Upper lobe of left lung (tissue), 6 donors: ENCODE results near the gene KRTAP25-1. TPM values are rescaled to one million over a fixed set of nuclear protein-coding genes. Genes with fewer than 3 reads are reported as not detected.

Experiments
- ATAC-seq, 2 donors: fragments of 200-7000 bp; cut with Tn5 transposase; one replicate each; pipeline ENCODE4 v1.9.1; 2022; ENCODE audit warnings: mild to moderate bottlenecking in 2 of 2, moderate library complexity in 2 of 2; ENCODE audit not compliant: low FRiP score in 2 of 2
- DNase-seq, 2 donors: peaks; one replicate each; pipeline ENCODE4 v3.0.0-alpha.2; 2019 to 2020
- H3K27ac ChIP-seq, 4 donors: fragments of 200-600 bp; sonication (generic); one replicate each; pipeline ENCODE4 v1.5.1; 2016 to 2019
- H3K27me3 ChIP-seq, 4 donors: fragments of 200-600 bp; sonication (generic); one replicate each; pipeline ENCODE4 v1.5.1; 2017 to 2019
- H3K36me3 ChIP-seq, 4 donors: fragments of 200-600 bp; sonication (generic); one replicate each; pipeline ENCODE4 v1.5.1; 2016 to 2019
- H3K4me1 ChIP-seq, 4 donors: fragments of 200-600 bp; sonication (generic); one replicate each; pipeline ENCODE4 v1.5.1; 2018 to 2019
- H3K4me3 ChIP-seq, 4 donors: fragments of 200-600 bp; sonication (generic); one replicate each; pipeline ENCODE4 v1.5.1; 2017 to 2019; ENCODE audit warnings: mild to moderate bottlenecking in 2 of 4, moderate library complexity in 1 of 4
- H3K9me3 ChIP-seq, 4 donors: fragments of 200-600 bp; sonication (generic); one replicate each; pipeline ENCODE4 v1.5.1; 2018 to 2019
- CTCF ChIP-seq, 6 experiments: fragments of 450-650 bp in 4 of 6; fragments of 200-600 bp in 2 of 6; sonication (generic) in 2 of 6; IDR thresholded peaks; one replicate each; pipeline ENCODE4 v1.5.1; 2016 to 2019; ENCODE audit warnings: antibody characterized with exemption in 6 of 6
- EP300 ChIP-seq, 4 donors: sonication (generic); formaldehyde crosslinking; IDR thresholded peaks; one replicate each; pipeline ENCODE4 v1.5.1; 2017; ENCODE audit warnings: antibody characterized with exemption in 4 of 4, control low read depth in 2 of 4
- POLR2A ChIP-seq, 4 donors: fragments of 450-650 bp; IDR thresholded peaks; one replicate each; pipeline ENCODE4 v1.5.1; 2016 to 2017; ENCODE audit warnings: antibody characterized with exemption in 4 of 4, mild to moderate bottlenecking in 2 of 4
- POLR2AphosphoS5 ChIP-seq, 2 donors: sonication (generic); formaldehyde crosslinking; IDR thresholded peaks; one replicate each; pipeline ENCODE4 v1.5.1; 2017; ENCODE audit warnings: antibody characterized with exemption in 2 of 2
- WGBS, 2 donors: methylation state at CpG; one replicate each; pipeline ENCODE4 v1.1.5; 2017 to 2018; 5-methylcytosine and 5-hydroxymethylcytosine counted together
- total RNA-seq, 6 donors: library from RNA; depleted of rRNA in 4 of 6; stranded (reverse); fragments of >200 nt in 4 of 6; gene quantifications; one replicate each; pipeline versions ENCODE4 v1.1.0 to v1.2.1, GENCODE V29; 2016 to 2021
- donor health status: DM: no; HTN: no; CAD: no; lungs with moderate emphysema.
- donor health status: DM: no; HTN: yes; CAD: no; lungs with severe emphysema.

The KRTAP25-1 gene
- total RNA-seq, 6 donors from 2014 or later, result not detected

- TF ChIP-seq CTCF (IDR thresholded peaks at IDR 0.05) (no peak), EP300 (IDR thresholded peaks at IDR 0.05) (no peak), POLR2AphosphoS5 (IDR thresholded peaks at IDR 0.05) (no peak), POLR2A (IDR thresholded peaks at IDR 0.05) (no peak)
- H3K4me1 ChIP-seq, result no peaks in the 10 kb centered on the region
- no peak for DNase-seq
- H3K27ac ChIP-seq, result no peak overlapping the region
- H3K27me3 ChIP-seq, result no peaks in the 10 kb centered on the region
- H3K9me3 ChIP-seq, result no peaks in the 10 kb centered on the region
- no peak for ATAC-seq
- no peaks in the 10 kb centered on the region for H3K36me3 ChIP-seq
- WGBS, 2 donors, result 74 to 77% methylated on average over 3 of the region's 3 CpGs
- H3K4me3 ChIP-seq, result no peak overlapping the region
These were observed 44.4 kb upstream of the KRTAP25-1 start for GRCh38 chr21:30333736-30334135.

GRCh38 chr21:30332681-30333080 is 43.4 kb upstream of the KRTAP25-1 start:
- Histone ChIP-seq H3K4me3 (no peak overlapping the region), H3K4me1 (no peaks in the 10 kb centered on the region), H3K27ac (no peak overlapping the region), H3K9me3 (no peaks in the 10 kb centered on the region), H3K36me3 (no peaks in the 10 kb centered on the region), H3K27me3 (no peaks in the 10 kb centered on the region)
- ATAC-seq, result no peak
- WGBS, 2 donors, result 70 to 94% methylated on average over 2 of the region's 2 CpGs
- no peak for DNase-seq
- TF ChIP-seq POLR2AphosphoS5 (IDR thresholded peaks at IDR 0.05), result no peak
- TF ChIP-seq EP300 (IDR thresholded peaks at IDR 0.05), result no peak
- no peak for TF ChIP-seq POLR2A (IDR thresholded peaks at IDR 0.05)
- no peak for TF ChIP-seq CTCF (IDR thresholded peaks at IDR 0.05)

- ATAC-seq (no peak), DNase-seq (no peak)
- Histone ChIP-seq H3K4me3 (no peak overlapping the region), H3K4me1 (no peaks in the 10 kb centered on the region), H3K36me3 (no peaks in the 10 kb centered on the region), H3K27ac (no peak overlapping the region), H3K27me3 (no peaks in the 10 kb centered on the region), H3K9me3 (no peaks in the 10 kb centered on the region)
- 88 to 92% methylated on average over 4 of the region's 4 CpGs for WGBS, 2 donors
- TF ChIP-seq EP300 (IDR thresholded peaks at IDR 0.05), result no peak
- TF ChIP-seq CTCF (IDR thresholded peaks at IDR 0.05), result no peak
- no peak for TF ChIP-seq POLR2A (IDR thresholded peaks at IDR 0.05)
- no peak for TF ChIP-seq POLR2AphosphoS5 (IDR thresholded peaks at IDR 0.05)
These were observed 40.0 kb upstream of the KRTAP25-1 start for GRCh38 chr21:30329203-30329875.

- no peak for DNase-seq
- no peak for TF ChIP-seq EP300 (IDR thresholded peaks at IDR 0.05)
- no peak for TF ChIP-seq POLR2AphosphoS5 (IDR thresholded peaks at IDR 0.05)
- no peak for TF ChIP-seq POLR2A (IDR thresholded peaks at IDR 0.05)
- TF ChIP-seq CTCF (IDR thresholded peaks at IDR 0.05), result no peak
- no peaks in the 10 kb centered on the region for H3K36me3 ChIP-seq
These were observed 37.1 kb upstream of the KRTAP25-1 start for GRCh38 chr21:30326390-30326789.

GRCh38 chr21:30320215-30320614 is 30.9 kb upstream of the KRTAP25-1 start, which contains the start of gene KRTAP26-1:
TSS of gene KRTAP26-1 (minus strand) at chr21:30320315. CDS start at chr21:30320035, 280 bp downstream.
- ATAC-seq (no peak), DNase-seq (no peak)
- Histone ChIP-seq H3K4me1 (no peaks in the 10 kb centered on the region), H3K27ac (no peak within 1 kb of the TSS), H3K4me3 (no peak within 1 kb of the TSS), H3K27me3 (no peaks in the 10 kb centered on the region), H3K9me3 (no peaks in the 10 kb centered on the region), H3K36me3 (no peaks in the 10 kb centered on the region)
- TF ChIP-seq POLR2AphosphoS5 (IDR thresholded peaks at IDR 0.05), result no peak
- TF ChIP-seq CTCF (IDR thresholded peaks at IDR 0.05), result no peak
- TF ChIP-seq POLR2A (IDR thresholded peaks at IDR 0.05), result no peak
- TF ChIP-seq EP300 (IDR thresholded peaks at IDR 0.05), result no peak
- WGBS, 2 donors, result 91 to 99% methylated on average over 2 of the region's 2 CpGs

More at GRCh38 chr21:30326390-30326789, 37.1 kb upstream of the KRTAP25-1 start:
- Histone ChIP-seq H3K9me3 (no peaks in the 10 kb centered on the region), H3K27ac (no peak overlapping the region), H3K4me3 (no peak overlapping the region), H3K27me3 (no peaks in the 10 kb centered on the region), H3K4me1 (no peaks in the 10 kb centered on the region)
- ATAC-seq, result no peak
